Measurements from ENCODE around the gene P2RY2.

The P2RY2 gene

GRCh38 chr11:73248526-73249185 is 30.6 kb downstream of the P2RY2 start:
- H3K9me3 ChIP-seq (ENCODE audit: control insufficient read depth, insufficient read depth, low read depth, low read length), result no peaks in the 10 kb centered on the region
- H3K4me3 ChIP-seq (ENCODE audit: low read depth, low read length), result no peak overlapping the region
- H3K36me3 ChIP-seq (ENCODE audit: control insufficient read depth, insufficient read depth, low read length), result no peaks in the 10 kb centered on the region
- peaks cover 4% of the 10 kb centered on the region; the same call in 1 of the 2 replicates for H3K4me1 ChIP-seq (ENCODE audit: control insufficient read depth, insufficient read depth, low read length)
- H3K9ac ChIP-seq (ENCODE audit: low read length), result no peak overlapping the region
- no peak overlapping the region for H3K27ac ChIP-seq (ENCODE audit: low read depth, low read length)
- no peaks in the 10 kb centered on the region for H3K27me3 ChIP-seq (ENCODE audit: control insufficient read depth, insufficient read depth, low read length)

DNA sequence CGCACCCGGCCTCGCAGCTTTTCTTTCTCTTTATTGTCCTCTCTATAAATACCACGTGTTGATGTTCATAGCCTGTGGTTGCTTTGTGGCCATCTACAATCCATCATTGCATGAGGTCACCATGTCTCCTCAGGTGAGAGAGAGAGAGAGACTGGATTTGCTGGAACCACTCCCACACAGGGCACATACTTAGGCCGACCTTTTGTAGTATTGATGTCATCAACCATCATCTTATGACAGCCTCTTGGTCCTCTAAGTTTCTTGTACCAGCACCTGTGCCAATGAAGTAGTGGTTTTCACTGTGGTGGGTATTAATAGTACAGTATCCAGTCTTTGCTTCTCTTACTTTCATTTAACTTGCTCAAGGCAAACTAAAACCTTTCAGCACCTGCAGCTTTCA is 31.2 kb downstream of the P2RY2 start:
- H3K9ac ChIP-seq (ENCODE audit: low read length), result no peak overlapping the region
- H3K36me3 ChIP-seq (ENCODE audit: control insufficient read depth, insufficient read depth, low read length), result no peaks in the 10 kb centered on the region
- H3K4me3 ChIP-seq (ENCODE audit: low read depth, low read length), result no peak overlapping the region
- no peak overlapping the region for H3K27ac ChIP-seq (ENCODE audit: low read depth, low read length)
- H3K9me3 ChIP-seq (ENCODE audit: control insufficient read depth, insufficient read depth, low read depth, low read length), result no peaks in the 10 kb centered on the region
- no peaks in the 10 kb centered on the region for H3K27me3 ChIP-seq (ENCODE audit: control insufficient read depth, insufficient read depth, low read length)
- peaks cover 4% of the 10 kb centered on the region; the same call in 1 of the 2 replicates for H3K4me1 ChIP-seq (ENCODE audit: control insufficient read depth, insufficient read depth, low read length)

- no peaks in the 10 kb centered on the region for H3K27me3 ChIP-seq (ENCODE audit: control insufficient read depth, insufficient read depth, low read length)
- H3K9me3 ChIP-seq (ENCODE audit: control insufficient read depth, insufficient read depth, low read depth, low read length), result no peaks in the 10 kb centered on the region
- no peak overlapping the region for H3K4me3 ChIP-seq (ENCODE audit: low read depth, low read length)
- H3K36me3 ChIP-seq (ENCODE audit: control insufficient read depth, insufficient read depth, low read length), result no peaks in the 10 kb centered on the region
- H3K9ac ChIP-seq (ENCODE audit: low read length), result no peak overlapping the region
- peaks cover under 1% of the 10 kb centered on the region; the same call in 1 of the 2 replicates for H3K4me1 ChIP-seq (ENCODE audit: control insufficient read depth, insufficient read depth, low read length)
- H3K27ac ChIP-seq (ENCODE audit: low read depth, low read length), result no peak overlapping the region
Measured at GRCh38 chr11:73249853-73250783, 32.0 kb downstream of the P2RY2 start.

DNA sequence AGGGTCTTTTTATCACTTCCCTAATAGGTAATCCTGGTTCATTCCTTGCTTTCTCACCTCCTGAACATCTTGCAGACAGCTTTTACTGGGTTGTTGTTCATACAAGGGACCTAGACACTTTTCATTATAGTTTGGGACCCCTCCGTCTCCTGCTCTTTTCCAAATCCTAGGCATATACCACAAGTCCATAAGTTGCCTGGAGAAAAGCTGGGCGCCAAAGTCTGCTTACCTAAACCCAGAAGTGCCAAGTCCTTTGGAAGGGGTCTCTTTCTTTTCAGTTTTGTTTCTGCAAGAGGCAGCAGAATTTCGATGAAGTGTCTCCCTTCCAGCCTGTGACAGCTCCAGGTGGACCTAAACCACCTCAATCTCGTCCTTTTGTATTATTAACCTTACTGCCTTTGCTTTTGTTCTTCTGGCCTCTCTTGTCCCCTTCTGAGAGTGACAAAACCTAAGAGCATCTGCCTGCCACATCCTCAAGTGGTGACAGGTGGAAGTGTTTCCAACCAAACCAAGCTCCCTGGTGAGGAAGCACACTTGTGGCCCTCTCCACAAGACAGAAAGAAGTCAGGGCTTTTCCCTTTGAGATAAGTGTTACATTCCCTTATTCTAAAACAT is 34.6 kb downstream of the P2RY2 start:
- Histone ChIP-seq H3K4me3 (ENCODE audit: low read depth, low read length) (no peak overlapping the region), H3K27me3 (ENCODE audit: control insufficient read depth, insufficient read depth, low read length) (no peaks in the 10 kb centered on the region), H3K9ac (ENCODE audit: low read length) (no peak overlapping the region), H3K4me1 (ENCODE audit: control insufficient read depth, insufficient read depth, low read length) (peaks cover 5% of the 10 kb centered on the region; the same call in 1 of the 2 replicates), H3K9me3 (ENCODE audit: control insufficient read depth, insufficient read depth, low read depth, low read length) (no peaks in the 10 kb centered on the region), H3K36me3 (ENCODE audit: control insufficient read depth, insufficient read depth, low read length) (no peaks in the 10 kb centered on the region), H3K27ac (ENCODE audit: low read depth, low read length) (no peak overlapping the region)

- no peaks in the 10 kb centered on the region for H3K27me3 ChIP-seq (ENCODE audit: control insufficient read depth, insufficient read depth, low read length)
- H3K9me3 ChIP-seq (ENCODE audit: control insufficient read depth, insufficient read depth, low read depth, low read length), result no peaks in the 10 kb centered on the region
- no peak overlapping the region for H3K27ac ChIP-seq (ENCODE audit: low read depth, low read length)
- H3K9ac ChIP-seq (ENCODE audit: low read length), result no peak overlapping the region
- H3K4me1 ChIP-seq (ENCODE audit: control insufficient read depth, insufficient read depth, low read length), result peaks cover 8% of the 10 kb centered on the region; the same call in 1 of the 2 replicates
- no peak overlapping the region for H3K4me3 ChIP-seq (ENCODE audit: low read depth, low read length)
- H3K36me3 ChIP-seq (ENCODE audit: control insufficient read depth, insufficient read depth, low read length), result no peaks in the 10 kb centered on the region
Measured at GRCh38 chr11:73257342-73258103, 39.4 kb downstream of the P2RY2 start.

DNA sequence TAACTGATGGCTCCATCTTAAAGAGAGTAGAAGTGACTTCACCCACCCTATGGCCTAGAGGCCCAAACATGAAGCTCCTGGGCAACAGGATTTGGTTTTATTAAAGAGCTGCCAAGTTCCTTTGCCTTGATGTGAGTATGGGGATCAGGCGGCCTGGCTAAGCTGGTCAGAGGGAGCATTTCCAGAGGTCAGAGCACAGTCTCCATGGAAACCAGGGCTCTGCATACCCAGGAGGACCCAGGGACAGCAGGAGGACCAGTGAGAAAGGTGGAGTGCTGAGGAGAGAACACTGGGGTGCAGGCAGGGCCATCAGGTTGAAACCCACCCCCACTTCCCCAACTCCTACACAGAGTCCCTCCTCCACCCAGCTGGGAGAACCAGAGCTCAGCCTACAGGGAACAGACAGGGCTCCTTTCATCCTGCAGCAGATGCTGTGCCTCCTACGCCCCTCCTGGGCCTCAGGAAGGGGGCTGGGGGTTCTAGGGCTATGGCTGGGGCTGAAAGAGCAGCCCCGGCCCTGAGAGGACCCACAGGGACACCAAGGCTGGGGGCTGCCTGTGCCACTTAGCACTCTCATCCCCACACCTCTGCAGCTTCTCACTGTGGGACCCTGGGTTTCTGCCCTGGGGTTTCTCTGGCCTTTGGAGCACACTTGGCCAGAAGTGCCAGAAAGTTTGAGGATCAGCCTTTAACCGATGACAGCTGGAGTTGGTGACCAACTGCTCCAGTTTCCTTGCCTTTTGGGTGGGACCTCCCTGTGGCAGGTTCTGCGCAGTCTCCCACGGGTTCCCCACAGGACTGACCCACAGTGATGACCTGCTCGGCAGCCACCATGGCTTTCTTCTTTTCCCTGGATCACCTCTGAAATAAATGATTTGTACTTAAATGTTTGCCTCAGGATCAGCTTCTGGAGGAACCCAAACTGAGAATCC is 40.3 kb downstream of the P2RY2 start:
- no peak overlapping the region for H3K27ac ChIP-seq (ENCODE audit: low read depth, low read length)

GRCh38 chr11:73259406-73260126 is 41.5 kb downstream of the P2RY2 start:
- peaks cover 16% of the 10 kb centered on the region for H3K27me3 ChIP-seq (ENCODE audit: control insufficient read depth, insufficient read depth, low read length)
- H3K9ac ChIP-seq (ENCODE audit: low read length), result no peak overlapping the region
- no peak overlapping the region for H3K27ac ChIP-seq (ENCODE audit: low read depth, low read length)
- H3K9me3 ChIP-seq (ENCODE audit: control insufficient read depth, insufficient read depth, low read depth, low read length), result no peaks in the 10 kb centered on the region
- H3K4me1 ChIP-seq (ENCODE audit: control insufficient read depth, insufficient read depth, low read length), result peaks cover 8% of the 10 kb centered on the region; the same call in 1 of the 2 replicates
- H3K4me3 ChIP-seq (ENCODE audit: low read depth, low read length), result no peak overlapping the region
- H3K36me3 ChIP-seq (ENCODE audit: control insufficient read depth, insufficient read depth, low read length), result no peaks in the 10 kb centered on the region

More for the DNA sequence above, 40.3 kb downstream of the P2RY2 start:
- Histone ChIP-seq H3K9ac (ENCODE audit: low read length) (no peak overlapping the region), H3K4me3 (ENCODE audit: low read depth, low read length) (no peak overlapping the region), H3K9me3 (ENCODE audit: control insufficient read depth, insufficient read depth, low read depth, low read length) (no peaks in the 10 kb centered on the region), H3K27me3 (ENCODE audit: control insufficient read depth, insufficient read depth, low read length) (0 out of 2 replicates have a peak, but pooled peaks cover 4% of the 10 kb centered on the region), H3K4me1 (ENCODE audit: control insufficient read depth, insufficient read depth, low read length) (peaks cover 8% of the 10 kb centered on the region; the same call in 1 of the 2 replicates), H3K36me3 (ENCODE audit: control insufficient read depth, insufficient read depth, low read length) (no peaks in the 10 kb centered on the region)

DNA sequence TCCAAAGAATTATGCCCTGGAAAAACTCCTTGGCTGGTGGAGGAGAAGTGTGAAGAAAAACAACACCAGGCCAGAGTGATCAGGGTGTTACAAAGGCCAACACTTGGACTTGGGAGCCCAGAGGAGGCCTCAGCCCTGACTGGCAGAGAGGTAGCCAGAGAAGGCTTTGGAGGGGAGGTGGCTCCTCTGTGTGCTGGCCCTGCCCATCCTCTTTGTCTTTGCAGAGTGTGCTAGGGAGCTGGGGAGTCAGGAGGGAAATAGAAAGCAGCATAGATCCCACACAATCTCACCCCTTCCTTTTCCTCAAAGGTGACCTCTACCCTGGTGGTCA is 42.0 kb downstream of the P2RY2 start:
- H3K27me3 ChIP-seq (ENCODE audit: control insufficient read depth, insufficient read depth, low read length), result peaks cover 22% of the 10 kb centered on the region
- peaks cover 8% of the 10 kb centered on the region; the same call in 1 of the 2 replicates for H3K4me1 ChIP-seq (ENCODE audit: control insufficient read depth, insufficient read depth, low read length)
- H3K4me3 ChIP-seq (ENCODE audit: low read depth, low read length), result no peak overlapping the region
- H3K9ac ChIP-seq (ENCODE audit: low read length), result no peak overlapping the region
- H3K27ac ChIP-seq (ENCODE audit: low read depth, low read length), result no peak overlapping the region
- H3K9me3 ChIP-seq (ENCODE audit: control insufficient read depth, insufficient read depth, low read depth, low read length), result no peaks in the 10 kb centered on the region
- H3K36me3 ChIP-seq (ENCODE audit: control insufficient read depth, insufficient read depth, low read length), result no peaks in the 10 kb centered on the region

- H3K27me3 ChIP-seq (ENCODE audit: control insufficient read depth, insufficient read depth, low read length), result peaks cover 37% of the 10 kb centered on the region
- H3K4me1 ChIP-seq (ENCODE audit: control insufficient read depth, insufficient read depth, low read length), result peaks cover under 1% of the 10 kb centered on the region; the same call in 1 of the 2 replicates
- no peak overlapping the region for H3K4me3 ChIP-seq (ENCODE audit: low read depth, low read length)
- no peak overlapping the region for H3K27ac ChIP-seq (ENCODE audit: low read depth, low read length)
- no peaks in the 10 kb centered on the region for H3K9me3 ChIP-seq (ENCODE audit: control insufficient read depth, insufficient read depth, low read depth, low read length)
- H3K36me3 ChIP-seq (ENCODE audit: control insufficient read depth, insufficient read depth, low read length), result no peaks in the 10 kb centered on the region
- no peak overlapping the region for H3K9ac ChIP-seq (ENCODE audit: low read length)
Measured at GRCh38 chr11:73262851-73263495, 44.9 kb downstream of the P2RY2 start.
